Measurements from ENCODE around the gene TOMM20. TPM values are rescaled to one million over a fixed set of nuclear protein-coding genes. Genes with fewer than 3 reads are reported as not detected.

Gene TOMM20
- polyA plus RNA-seq, 1 experiment, result 94.0 TPM

DNA sequence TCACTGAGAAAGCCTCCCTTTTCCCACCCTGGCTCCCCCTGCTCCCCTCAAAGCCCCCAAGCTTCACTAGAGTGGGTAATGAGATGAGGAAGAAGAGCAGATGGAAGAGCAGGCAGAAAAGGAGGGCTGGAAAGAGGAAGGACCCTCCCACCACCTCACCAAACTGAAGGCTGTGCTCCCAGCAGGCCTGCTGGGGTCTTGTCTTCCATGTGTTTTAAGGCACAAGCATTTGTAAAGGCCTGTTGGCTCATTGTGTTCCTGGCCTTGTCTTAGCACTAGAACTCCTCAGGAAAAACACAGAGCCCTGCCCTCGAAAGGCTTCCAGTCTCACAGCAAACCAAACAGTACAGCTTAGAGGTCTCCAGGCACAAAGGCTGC, 51.5 kb downstream of the TOMM20 start:
- DNase-seq (ENCODE audit: low read depth, low spot score), result no peak
- TF ChIP-seq, protein P1, sequence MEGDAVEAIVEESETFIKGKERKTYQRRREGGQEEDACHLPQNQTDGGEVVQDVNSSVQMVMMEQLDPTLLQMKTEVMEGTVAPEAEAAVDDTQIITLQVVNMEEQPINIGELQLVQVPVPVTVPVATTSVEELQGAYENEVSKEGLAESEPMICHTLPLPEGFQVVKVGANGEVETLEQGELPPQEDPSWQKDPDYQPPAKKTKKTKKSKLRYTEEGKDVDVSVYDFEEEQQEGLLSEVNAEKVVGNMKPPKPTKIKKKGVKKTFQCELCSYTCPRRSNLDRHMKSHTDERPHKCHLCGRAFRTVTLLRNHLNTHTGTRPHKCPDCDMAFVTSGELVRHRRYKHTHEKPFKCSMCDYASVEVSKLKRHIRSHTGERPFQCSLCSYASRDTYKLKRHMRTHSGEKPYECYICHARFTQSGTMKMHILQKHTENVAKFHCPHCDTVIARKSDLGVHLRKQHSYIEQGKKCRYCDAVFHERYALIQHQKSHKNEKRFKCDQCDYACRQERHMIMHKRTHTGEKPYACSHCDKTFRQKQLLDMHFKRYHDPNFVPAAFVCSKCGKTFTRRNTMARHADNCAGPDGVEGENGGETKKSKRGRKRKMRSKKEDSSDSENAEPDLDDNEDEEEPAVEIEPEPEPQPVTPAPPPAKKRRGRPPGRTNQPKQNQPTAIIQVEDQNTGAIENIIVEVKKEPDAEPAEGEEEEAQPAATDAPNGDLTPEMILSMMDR (IDR thresholded peaks at IDR 0.05; ENCODE audit: low read depth, low read length), result no peak
- peak overlapping the region; percentile 47 for H3K27ac ChIP-seq (ENCODE audit: low read depth, low read length)
- ChIA-PET POLR2A (interaction anchor here (0.5 kb wide), 1 partner anchor 232 kb away, joined by 3 read pairs; no protein-coding TSS in a partner anchor), CTCF (interaction anchor here (1.6 kb wide), 1 partner anchor 578 kb away, joined by 4 read pairs; no protein-coding TSS in a partner anchor)
- no peak overlapping the region for H3K4me3 ChIP-seq (ENCODE audit: low read depth, low read length)
- no peaks in the 10 kb centered on the region for H3K27me3 ChIP-seq (ENCODE audit: control insufficient read depth, insufficient read depth, low read length)
- H3K9me3 ChIP-seq (ENCODE audit: control insufficient read depth, insufficient read depth, low read length), result no peaks in the 10 kb centered on the region

DNA sequence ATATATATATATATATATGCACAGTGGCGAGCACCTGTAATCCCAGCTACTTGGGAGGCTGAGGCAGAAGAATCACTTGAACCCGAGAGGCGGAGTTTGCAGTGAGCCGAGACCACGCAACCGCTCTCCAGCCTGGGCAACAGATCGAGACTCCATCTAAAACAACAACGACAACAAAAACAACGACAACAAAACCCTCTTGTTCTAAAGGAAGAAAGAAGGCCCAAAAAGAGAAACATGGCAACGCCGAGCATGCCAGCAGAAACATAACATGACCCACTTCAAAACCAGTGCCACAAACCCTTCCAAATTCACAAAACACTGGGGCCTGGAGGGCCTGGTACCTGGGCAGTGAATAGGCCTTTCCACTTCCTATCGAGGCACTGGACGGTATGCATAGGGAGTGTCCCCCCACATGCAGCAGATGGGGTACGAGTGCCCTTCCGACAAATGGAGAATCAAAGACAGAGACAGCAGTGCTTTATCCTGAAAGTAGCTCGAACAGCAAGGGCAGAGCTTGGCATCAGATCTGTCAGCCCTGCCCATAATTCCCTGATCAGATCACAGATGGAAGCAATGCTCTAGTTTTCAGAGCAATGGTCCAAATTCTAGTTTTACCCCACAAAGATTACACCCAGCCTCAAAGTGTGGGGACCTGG, 52.0 kb downstream of the TOMM20 start:
- ChIA-PET POLR2A (no interaction called here), CTCF (interaction anchor here (0.7 to 1.6 kb wide), 3 partner anchors 464 to 590 kb away, joined by 3 to 7 read pairs (median 4); no protein-coding TSS in a partner anchor)
- no peaks in the 10 kb centered on the region for H3K27me3 ChIP-seq (ENCODE audit: control insufficient read depth, insufficient read depth, low read length)
- no peak for DNase-seq (ENCODE audit: low read depth, low spot score)
- no peak overlapping the region for H3K4me3 ChIP-seq (ENCODE audit: low read depth, low read length)
- TF ChIP-seq, protein P1 (IDR thresholded peaks at IDR 0.05; ENCODE audit: low read depth, low read length), result no peak
- no peak overlapping the region for H3K27ac ChIP-seq (ENCODE audit: low read depth, low read length)
- H3K9me3 ChIP-seq (ENCODE audit: control insufficient read depth, insufficient read depth, low read length), result no peaks in the 10 kb centered on the region

DNA sequence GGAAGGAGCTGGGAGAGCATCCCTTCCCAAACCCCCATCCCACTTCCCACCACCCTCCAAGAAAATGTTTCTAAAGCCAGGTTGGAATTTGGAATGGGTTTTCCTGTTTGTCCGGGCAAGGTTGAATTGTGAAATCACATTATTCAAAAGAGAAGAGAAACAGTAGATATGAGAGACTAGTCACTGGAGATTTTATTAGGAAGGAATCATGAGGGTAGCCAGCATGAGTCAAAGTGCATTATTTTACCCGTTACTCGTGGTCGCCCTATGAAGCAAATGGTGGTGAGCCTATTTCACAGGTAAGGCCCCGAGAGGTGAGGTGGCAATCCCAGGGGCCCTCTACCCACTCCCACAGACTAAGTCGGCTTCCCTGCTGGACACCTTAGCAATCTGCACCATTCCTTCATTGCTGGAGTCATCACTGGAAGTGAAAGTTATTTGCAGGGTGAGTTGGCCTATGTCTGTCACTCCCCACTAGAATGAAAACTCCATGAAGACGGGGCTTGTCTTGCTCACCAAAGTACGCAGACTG, 52.8 kb downstream of the TOMM20 start:
- CTCF ChIA-PET, result interaction anchor here (0.6 to 1.6 kb wide), 3 partner anchors 25 to 576 kb away, joined by 3 to 7 read pairs (median 4); no protein-coding TSS in a partner anchor
- TF ChIP-seq, protein P1 (IDR thresholded peaks at IDR 0.05; ENCODE audit: low read depth, low read length), result no peak
- no peak for DNase-seq (ENCODE audit: low read depth, low spot score)
- Histone ChIP-seq H3K9me3 (ENCODE audit: control insufficient read depth, insufficient read depth, low read length) (no peaks in the 10 kb centered on the region), H3K27me3 (ENCODE audit: control insufficient read depth, insufficient read depth, low read length) (no peaks in the 10 kb centered on the region), H3K27ac (ENCODE audit: low read depth, low read length) (peak overlapping the region; percentile 97), H3K4me3 (ENCODE audit: low read depth, low read length) (no peak overlapping the region)
- POLR2A ChIA-PET, result interaction anchor here (0.7 to 1.1 kb wide), 3 partner anchors 106 to 352 kb away, joined by 3 to 4 read pairs (median 3); no protein-coding TSS in a partner anchor

DNA sequence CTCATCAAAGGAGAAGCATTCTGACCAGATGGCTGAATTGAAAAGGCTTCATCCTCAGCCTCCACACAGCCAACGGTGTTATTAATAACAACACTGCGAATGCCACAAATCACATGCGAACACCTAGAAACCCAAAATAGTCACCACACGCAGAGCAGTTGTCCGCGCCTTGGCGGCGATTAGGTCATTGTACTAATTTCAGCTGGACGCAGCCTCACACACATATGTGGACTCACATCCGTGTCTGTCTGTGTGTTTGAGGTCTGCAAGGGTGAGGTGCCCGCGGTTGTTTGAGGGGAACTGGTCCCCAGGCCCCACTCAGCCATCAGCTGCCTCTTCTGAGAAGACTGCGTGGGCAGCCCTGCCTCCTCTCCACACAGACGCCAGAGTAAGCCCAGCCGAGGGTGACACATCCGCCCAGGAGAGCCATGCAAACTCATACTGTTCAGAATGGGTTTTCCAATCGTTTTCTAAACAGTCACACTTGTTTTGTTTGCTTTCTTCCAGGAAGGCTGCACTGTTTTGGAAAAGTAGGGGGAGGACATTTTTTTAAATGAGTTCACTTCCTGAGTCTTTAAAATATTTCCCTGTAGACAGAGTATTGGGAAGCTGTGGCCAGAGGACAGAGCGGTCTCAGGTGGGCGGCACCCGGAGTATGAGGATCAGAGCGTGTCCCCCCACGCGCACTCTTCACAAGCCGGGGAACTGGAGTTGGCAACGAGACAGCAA, 53.4 kb downstream of the TOMM20 start:
- Histone ChIP-seq H3K27me3 (ENCODE audit: control insufficient read depth, insufficient read depth, low read length) (no peaks in the 10 kb centered on the region), H3K9me3 (ENCODE audit: control insufficient read depth, insufficient read depth, low read length) (no peaks in the 10 kb centered on the region), H3K27ac (ENCODE audit: low read depth, low read length) (peak overlapping the region; percentile 97), H3K4me3 (ENCODE audit: low read depth, low read length) (peak overlapping the region; percentile 37; the same call in 1 of the 2 replicates)
- POLR2A ChIA-PET, result interaction anchor here (0.7 to 1.1 kb wide), 3 partner anchors 105 to 351 kb away, joined by 3 to 4 read pairs (median 3); no protein-coding TSS in a partner anchor
- DNase-seq (ENCODE audit: low read depth, low spot score), result peak; percentile 78
- TF ChIP-seq, protein P1 (IDR thresholded peaks at IDR 0.05; ENCODE audit: low read depth, low read length), result no peak
- CTCF ChIA-PET, result interaction anchor here (0.6 to 1.6 kb wide), 2 partner anchors 26 to 576 kb away, joined by 3 to 4 read pairs; no protein-coding TSS in a partner anchor
